ENCODE results near the gene CLEC2L. TPM values are rescaled to one million over a fixed set of nuclear protein-coding genes. Genes with fewer than 3 reads are reported as not detected.

Gene CLEC2L
- polyA plus RNA-seq, 1 experiment = not detected

DNA sequence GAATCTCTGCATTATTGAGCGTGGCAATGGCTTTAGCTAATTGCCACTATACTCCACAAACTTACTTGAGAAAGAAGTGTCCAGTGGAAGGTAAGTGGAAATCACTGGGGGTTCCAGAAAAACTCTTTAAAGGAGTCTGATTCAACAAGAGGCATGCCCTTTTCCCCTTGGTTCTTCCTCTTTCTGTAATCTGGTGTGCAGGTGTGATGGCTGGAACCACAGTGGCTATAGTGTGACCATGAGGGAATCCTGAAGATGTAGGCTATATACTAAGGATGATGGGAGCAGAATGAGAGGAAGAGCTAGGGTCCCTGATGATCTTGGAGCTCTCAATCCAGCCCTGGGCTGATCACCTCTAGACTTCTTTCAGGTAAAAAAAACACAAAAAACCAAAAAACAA, 2.0 kb upstream of the CLEC2L start:
- DNase-seq (ENCODE audit: low read depth) = no peak
- POLR2A ChIA-PET = no interaction called here
- CTCF ChIA-PET = no interaction called here
- no peaks in the 10 kb centered on the region for H3K36me3 ChIP-seq (ENCODE audit: control insufficient read depth, insufficient read depth, low read length)
- TF ChIP-seq, protein P1, sequence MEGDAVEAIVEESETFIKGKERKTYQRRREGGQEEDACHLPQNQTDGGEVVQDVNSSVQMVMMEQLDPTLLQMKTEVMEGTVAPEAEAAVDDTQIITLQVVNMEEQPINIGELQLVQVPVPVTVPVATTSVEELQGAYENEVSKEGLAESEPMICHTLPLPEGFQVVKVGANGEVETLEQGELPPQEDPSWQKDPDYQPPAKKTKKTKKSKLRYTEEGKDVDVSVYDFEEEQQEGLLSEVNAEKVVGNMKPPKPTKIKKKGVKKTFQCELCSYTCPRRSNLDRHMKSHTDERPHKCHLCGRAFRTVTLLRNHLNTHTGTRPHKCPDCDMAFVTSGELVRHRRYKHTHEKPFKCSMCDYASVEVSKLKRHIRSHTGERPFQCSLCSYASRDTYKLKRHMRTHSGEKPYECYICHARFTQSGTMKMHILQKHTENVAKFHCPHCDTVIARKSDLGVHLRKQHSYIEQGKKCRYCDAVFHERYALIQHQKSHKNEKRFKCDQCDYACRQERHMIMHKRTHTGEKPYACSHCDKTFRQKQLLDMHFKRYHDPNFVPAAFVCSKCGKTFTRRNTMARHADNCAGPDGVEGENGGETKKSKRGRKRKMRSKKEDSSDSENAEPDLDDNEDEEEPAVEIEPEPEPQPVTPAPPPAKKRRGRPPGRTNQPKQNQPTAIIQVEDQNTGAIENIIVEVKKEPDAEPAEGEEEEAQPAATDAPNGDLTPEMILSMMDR (IDR thresholded peaks at IDR 0.05; ENCODE audit: insufficient read depth, low read depth, low read length) = no peak
- no peak overlapping the region for H3K4me3 ChIP-seq (ENCODE audit: low read depth, low read length)
- peaks cover 29% of the 10 kb centered on the region for H3K27me3 ChIP-seq (ENCODE audit: control insufficient read depth, insufficient read depth, low read length)

DNA sequence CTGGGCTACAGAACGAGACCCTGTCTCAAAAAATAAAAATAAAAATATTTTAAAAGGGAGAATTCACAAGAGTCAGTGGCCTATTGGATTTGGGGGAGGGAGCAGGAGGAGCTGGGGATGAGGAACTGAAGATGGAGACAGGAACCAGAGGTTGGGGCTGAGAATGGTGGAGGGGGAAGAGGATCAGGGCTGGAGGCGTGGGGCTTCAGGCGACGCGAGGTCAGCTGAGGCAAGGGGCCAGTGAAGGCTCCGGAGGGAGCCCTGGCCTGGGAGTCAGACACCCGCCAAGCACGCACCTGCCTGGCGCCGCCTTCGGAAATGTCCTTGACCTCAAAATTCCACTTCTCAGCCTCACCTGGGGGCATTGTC, 671 bp upstream of the CLEC2L start:
- CTCF ChIA-PET = no interaction called here
- no peak for DNase-seq (ENCODE audit: low read depth)
- no peak overlapping the region for H3K4me3 ChIP-seq (ENCODE audit: low read depth, low read length)
- no peaks in the 10 kb centered on the region for H3K36me3 ChIP-seq (ENCODE audit: control insufficient read depth, insufficient read depth, low read length)
- TF ChIP-seq, protein P1 (IDR thresholded peaks at IDR 0.05; ENCODE audit: insufficient read depth, low read depth, low read length) = no peak
- peaks cover 31% of the 10 kb centered on the region for H3K27me3 ChIP-seq (ENCODE audit: control insufficient read depth, insufficient read depth, low read length)
- POLR2A ChIA-PET = no interaction called here

DNA sequence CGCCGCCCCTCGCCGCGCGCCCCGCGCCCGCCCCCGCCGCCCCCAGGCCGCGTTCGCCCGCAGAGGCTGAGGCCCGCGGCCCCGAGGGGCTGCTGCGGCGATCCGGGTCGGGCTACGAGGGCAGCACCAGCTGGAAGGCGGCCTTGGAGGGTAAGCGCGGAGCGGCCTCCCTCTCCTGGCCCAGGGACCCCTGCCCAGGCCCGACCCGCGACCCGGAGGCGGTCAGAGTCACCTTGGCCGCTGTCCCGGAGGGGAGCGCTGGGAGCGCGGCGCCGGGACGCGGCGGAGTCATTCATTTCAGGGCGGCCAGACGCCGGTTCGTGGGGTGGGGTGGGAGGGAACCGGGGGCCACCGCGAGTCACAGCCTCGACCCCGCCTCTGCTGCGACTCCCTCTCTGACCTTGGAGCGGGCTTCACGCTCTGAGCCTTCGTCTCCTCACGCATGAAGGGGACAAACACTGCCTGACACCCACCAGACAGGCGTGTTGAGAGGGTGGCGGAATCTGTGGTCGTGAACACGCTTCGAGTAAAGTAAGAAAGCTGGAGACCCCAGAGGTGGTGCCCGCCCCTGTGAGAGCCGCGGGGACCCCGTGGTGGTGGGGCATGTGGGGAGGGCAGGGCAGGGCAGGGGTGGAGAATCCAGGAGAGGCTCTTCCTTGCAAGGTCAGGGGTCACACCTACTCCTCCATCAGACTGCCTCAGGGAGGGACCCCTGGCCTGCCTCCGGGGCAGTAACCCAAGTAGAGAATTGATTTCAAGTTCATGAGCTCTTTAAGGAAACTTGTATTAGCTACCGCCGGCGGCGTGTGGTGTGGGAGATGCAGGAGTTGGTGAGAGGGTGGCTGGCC, 707 bp downstream of the CLEC2L start:
- Histone ChIP-seq H3K27me3 (ENCODE audit: control insufficient read depth, insufficient read depth, low read length) (peaks cover 31% of the 10 kb centered on the region), H3K36me3 (ENCODE audit: control insufficient read depth, insufficient read depth, low read length) (no peaks in the 10 kb centered on the region), H3K4me3 (ENCODE audit: low read depth, low read length) (no peak overlapping the region)
- TF ChIP-seq, protein P1 (IDR thresholded peaks at IDR 0.05; ENCODE audit: insufficient read depth, low read depth, low read length) = no peak
- POLR2A ChIA-PET = no interaction called here
- CTCF ChIA-PET = no interaction called here
- no peak for DNase-seq (ENCODE audit: low read depth)

DNA sequence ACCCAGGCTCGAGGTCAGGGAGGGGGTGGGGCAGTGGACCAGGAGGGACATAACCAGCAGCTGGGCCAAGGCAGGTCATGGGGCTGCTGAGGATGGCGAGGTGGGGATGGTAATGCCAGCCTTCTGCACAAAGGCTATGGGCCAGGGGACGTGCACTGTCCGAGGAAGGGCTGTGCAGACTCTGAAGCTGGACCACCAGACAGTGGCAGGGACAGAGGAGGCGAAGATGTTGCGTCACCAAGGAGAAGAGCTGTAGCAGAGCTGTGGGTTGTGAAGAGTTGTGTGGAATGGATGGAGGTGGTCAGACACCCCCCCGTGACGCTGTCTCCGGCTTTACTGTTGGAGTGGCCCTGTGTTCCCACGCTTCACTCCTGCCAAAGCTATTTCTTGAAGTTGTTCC, 1.8 kb downstream of the CLEC2L start:
- no peak for DNase-seq (ENCODE audit: low read depth)
- no peak overlapping the region for H3K4me3 ChIP-seq (ENCODE audit: low read depth, low read length)
- POLR2A ChIA-PET = no interaction called here
- peaks cover 31% of the 10 kb centered on the region for H3K27me3 ChIP-seq (ENCODE audit: control insufficient read depth, insufficient read depth, low read length)
- TF ChIP-seq, protein P1 (IDR thresholded peaks at IDR 0.05; ENCODE audit: insufficient read depth, low read depth, low read length) = no peak
- no peaks in the 10 kb centered on the region for H3K36me3 ChIP-seq (ENCODE audit: control insufficient read depth, insufficient read depth, low read length)
- CTCF ChIA-PET = no interaction called here

DNA sequence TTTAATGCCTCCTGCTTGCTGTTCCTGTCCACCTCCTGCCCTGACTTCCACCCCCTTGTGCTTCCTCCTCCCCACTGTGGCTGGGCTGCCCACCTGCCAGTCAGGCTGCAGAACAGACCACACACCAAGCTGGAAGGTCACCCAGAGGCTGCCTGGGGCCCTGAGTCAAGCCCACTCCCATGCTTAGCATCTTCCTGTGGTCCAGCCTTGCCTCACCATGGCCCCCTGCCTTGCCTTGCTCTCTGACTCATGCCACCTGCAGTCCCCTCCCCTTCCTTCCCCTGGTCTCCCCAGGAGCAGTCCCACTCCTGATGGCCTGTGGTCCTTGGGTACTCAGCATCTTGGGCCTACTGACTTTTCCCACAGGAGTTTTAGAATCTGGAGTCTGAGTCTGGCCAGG, 2.3 kb downstream of the CLEC2L start:
- TF ChIP-seq, protein P1 (IDR thresholded peaks at IDR 0.05; ENCODE audit: insufficient read depth, low read depth, low read length) = no peak
- ChIA-PET POLR2A (no interaction called here), CTCF (no interaction called here)
- no peak for DNase-seq (ENCODE audit: low read depth)
- peaks cover 31% of the 10 kb centered on the region for H3K27me3 ChIP-seq (ENCODE audit: control insufficient read depth, insufficient read depth, low read length)
- no peak overlapping the region for H3K4me3 ChIP-seq (ENCODE audit: low read depth, low read length)
- H3K36me3 ChIP-seq (ENCODE audit: control insufficient read depth, insufficient read depth, low read length) = no peaks in the 10 kb centered on the region

Data from BJ (cell line).